Suppressor macrophage treated with lipopolysaccharide for 4 hours (primary cell): Measurements from ENCODE around the gene ASB4.
"Not testable (repeated sequence)": the region's sequence is repeated elsewhere in the genome, so short reads cannot be mapped to it uniquely, and the experiment has no call there.

Experiments
- DNase-seq: peaks from one replicate; pipeline ENCODE4 v3.0.0-alpha.2; 2020

ASB4 gene, protein sequence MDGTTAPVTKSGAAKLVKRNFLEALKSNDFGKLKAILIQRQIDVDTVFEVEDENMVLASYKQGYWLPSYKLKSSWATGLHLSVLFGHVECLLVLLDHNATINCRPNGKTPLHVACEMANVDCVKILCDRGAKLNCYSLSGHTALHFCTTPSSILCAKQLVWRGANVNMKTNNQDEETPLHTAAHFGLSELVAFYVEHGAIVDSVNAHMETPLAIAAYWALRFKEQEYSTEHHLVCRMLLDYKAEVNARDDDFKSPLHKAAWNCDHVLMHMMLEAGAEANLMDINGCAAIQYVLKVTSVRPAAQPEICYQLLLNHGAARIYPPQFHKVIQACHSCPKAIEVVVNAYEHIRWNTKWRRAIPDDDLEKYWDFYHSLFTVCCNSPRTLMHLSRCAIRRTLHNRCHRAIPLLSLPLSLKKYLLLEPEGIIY

DNA sequence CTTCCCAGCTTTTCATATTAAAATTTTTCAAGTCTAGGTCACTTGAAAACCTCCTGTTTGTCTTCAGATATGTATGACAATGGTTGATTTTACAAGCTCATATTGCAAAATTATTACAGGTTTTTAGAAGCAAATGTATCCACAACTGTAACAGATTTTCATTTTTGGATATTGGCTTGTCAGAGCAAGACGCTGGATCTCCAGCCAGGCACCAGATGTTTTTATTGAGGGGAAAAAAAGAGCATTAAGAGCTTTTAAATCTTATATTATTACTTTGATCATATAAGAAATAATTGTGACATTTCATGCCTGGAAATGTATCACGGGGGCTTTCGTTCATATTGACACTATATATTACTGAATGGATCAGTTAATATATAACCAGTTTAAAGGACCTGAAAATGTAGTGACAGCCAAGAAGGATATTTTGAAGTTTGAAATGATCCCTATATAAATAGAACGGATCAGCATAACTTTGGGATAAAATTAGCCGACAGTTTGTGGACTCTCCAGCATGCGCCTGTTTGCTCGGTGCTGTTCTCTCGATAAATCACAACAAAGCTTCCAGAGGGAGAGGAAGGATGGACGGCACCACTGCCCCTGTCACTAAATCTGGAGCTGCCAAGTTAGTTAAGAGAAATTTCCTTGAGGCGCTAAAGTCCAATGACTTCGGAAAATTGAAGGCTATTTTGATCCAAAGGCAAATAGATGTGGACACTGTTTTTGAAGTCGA lies at the start of gene ASB4:
Gene ASB4, plus strand, starts transcription at position 553 of the 733 bp plus-strand sequence. Its CDS starts 29 bp downstream, at position 582.
- DNase-seq: no peak

DNA sequence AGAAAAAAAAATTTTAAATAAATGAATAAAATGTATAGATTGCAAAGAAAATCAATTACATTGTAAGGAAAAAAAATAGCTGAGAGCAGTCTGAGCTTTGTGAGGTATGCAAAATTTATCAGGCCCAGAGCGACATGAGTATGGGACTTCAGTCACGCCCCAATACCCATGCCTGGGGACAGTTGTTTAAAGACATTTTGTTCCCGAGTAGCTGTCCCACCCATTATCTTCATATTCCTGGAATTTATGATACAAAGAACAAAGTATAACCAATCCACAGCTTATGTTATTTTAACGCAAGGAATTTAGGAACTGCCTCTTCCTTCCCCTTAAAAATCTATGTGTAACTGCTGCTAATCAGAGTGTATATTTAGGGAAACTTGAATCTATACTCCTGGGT lies 49.3 kb upstream of the ASB4 start:
- no peak for DNase-seq

DNA sequence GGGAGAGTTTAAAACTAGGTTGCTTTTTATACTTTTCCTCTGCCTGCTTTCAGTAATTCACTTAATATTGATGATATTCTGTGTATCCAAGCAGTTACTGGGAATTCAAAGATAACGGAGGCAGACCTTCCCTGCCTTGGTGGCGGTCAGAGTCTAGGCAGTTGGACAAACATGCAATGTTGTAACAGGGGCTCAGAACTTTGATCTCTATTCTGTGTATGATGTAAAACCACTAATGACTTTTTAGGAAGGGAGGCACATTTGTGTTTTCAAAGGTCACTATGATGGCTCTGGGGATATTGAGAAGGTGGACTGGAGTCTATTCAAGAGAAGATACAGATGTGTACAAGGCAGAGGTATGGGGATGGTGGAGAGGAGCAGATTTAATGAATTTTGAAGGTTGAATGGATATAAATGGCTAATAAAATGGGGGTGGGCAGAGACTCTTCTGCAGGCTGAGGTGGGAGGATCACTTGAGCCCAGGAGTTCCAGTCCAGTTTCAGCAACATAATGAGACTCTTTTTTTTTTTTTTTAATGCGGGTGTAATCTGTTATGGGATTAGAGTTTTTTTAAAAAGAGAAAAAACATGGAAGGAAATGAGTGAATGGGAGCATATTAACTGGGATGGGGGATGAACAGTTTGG lies 45.2 kb upstream of the ASB4 start:
- no peak for DNase-seq

DNA sequence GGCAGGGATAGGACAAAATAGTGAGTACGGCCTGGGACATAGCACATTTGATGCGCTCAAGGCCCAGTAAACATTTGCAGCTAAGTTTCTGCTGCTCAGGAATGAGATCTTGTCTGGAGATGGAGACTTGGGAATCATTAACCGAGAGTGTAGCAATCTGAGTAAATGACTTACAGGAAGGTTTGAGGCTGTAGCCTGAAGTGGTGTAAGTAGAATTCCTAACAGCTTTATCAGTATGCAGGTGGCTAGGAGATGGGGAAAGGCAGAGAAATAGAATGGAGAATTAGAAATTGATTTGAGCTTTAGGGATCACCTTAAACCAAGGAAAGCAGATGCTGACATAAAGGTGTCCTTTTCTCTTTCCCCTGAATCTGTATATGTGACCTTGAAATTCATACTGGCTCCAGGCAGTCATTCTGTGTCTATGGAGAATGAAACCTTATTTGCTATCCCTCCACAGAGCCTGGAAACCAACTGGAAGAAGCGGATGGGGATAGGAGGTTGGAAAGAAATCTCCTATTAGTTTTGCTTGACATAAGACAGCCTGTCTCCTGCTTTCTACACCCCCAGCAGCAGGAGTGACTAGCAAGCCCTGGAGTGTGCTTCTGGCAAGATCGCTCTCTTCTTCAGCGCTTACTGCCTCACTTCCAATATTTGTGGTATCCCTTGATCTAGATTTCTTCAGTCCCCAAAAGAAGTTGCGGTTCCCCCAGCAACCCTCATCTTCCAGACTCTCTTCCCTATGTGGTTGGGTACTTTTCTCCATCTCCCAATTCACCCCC lies 44.5 kb upstream of the ASB4 start:
- DNase-seq: no peak

DNA sequence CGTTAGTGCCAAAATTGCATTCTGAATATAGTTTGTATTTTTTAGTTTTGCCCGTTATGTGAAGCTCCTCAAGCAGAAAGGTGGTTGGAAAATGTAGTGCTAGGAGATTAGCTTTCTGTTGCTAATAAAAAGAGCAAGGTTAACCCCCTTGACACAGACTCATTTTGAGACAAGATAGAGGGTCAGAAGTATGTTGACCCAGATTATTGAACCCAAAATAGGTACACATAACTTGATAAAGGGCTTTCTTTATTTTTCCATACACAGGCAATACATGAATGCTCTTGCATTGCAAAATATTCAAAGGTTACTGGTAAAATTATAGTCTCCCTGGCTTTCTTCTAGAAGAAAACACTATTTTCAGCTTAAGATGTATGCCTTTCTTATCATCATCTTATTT lies 40.9 kb upstream of the ASB4 start:
- DNase-seq: no peak

DNA sequence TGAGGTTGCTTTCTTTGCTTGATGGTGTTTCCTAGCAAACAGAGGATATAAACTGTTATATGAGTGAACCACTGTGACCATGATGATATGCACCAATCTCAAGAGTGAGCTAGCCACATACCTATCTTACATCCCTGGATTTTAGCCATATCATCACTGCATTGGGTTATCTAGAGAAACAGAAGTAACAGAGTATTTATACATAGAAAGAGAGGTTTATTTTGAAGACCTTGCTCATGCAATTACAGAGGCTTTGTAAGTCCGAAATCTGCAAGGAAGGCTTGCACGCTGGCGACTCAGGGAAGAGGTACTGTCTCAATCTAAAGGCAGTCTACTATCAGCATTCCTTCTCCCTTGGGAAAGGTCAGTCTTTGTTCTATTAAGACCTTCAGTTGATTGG lies 39.1 kb upstream of the ASB4 start:
- DNase-seq: no peak

DNA sequence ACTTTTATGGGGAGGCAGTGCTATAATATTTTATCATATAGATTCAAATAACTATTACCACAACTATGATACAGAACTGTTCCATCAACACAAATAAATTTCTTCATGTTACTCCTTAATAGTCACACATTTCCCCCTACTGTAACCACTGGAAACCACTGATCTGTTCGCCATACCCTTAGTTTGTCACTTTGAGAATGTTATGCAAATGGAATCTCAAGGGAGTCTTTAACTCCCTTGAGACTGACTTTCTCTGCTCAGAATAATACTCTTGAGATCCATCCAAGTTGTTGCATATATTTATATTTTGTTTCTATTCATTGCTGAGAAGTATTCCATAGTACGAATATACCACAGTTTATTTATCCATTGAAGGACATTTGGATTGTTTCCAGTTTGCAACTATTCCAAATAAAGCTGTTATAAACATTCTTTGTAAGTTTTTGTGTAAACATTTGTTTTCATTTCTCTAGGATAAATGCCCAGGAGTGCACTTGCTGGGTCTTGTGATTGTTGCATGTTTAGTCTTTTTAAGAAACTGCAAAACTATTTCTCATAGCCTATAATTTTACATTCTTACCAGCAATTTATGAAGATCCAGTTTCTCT lies 31.2 kb upstream of the ASB4 start:
- DNase-seq: no peak

DNA sequence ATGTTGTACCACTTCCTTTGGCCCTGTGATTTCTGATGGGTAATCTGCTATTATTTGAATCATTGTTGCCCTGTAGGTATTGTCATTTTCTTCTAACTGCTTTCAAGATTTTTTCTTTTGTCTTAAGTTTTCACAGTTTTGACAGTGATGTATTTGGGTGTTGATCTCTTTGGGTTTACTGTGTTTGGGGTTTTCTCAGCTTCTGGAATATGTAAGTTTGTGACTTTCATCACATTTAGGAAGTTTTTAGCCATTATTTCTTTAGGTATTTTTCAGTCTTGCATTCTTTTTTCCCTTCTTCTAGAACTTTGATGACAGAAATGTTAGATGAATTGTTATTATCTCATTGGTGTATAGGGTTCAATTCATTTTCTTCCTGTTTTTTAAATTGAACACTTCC lies 27.8 kb upstream of the ASB4 start:
- no peak for DNase-seq

DNA sequence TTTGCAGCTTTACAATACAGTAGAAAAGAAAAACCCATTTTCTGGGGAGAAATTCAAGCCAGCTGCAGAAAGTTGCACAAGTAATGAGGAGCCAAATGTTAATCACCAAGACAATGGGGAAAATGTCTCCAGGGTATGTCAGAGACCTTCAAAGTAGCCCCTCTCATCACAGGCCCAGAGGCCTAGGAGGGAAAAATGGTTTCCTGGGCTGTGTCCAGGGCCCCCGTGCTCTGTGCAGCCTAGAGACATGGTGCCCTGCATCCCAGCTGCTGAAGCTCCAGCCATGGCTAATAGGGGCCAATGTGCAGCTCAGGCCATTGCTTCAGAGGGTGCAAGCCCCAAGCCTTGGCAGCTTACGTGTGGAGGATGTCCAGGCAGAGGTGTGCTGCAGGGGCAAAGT lies 25.1 kb upstream of the ASB4 start:
- not testable (repeated sequence) for DNase-seq

DNA sequence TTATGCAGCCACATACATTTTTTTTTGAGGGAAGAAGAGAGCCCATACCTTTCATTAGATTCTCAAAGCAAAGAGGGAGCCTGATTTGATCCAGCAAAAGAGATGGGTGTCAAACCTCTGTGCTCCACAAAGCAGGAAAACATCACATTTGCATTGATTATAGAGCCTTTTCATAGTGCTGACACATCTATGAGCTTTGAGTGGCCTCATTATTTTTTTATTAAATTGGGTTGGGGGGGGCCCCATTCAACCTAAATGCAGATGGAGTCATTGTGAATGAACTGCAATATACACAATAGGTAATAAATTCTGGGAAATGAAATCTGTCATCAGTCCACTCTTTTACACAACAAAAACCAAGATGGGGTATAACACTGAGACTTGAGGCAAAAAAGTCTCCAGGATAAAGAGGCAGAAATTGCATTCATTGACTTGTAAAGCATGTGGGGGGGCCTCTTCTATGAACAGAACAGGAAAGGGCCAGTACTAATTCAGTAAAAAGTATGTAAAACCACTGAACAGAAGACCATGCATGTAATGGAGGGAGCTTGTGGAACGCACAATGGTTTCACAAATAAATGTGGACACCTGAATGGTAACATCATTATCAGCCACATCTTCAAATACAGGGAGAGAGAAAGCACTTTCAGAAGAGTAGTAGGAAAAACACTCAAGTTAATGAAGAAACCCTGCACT lies 17.7 kb upstream of the ASB4 start:
- DNase-seq: no peak

DNA sequence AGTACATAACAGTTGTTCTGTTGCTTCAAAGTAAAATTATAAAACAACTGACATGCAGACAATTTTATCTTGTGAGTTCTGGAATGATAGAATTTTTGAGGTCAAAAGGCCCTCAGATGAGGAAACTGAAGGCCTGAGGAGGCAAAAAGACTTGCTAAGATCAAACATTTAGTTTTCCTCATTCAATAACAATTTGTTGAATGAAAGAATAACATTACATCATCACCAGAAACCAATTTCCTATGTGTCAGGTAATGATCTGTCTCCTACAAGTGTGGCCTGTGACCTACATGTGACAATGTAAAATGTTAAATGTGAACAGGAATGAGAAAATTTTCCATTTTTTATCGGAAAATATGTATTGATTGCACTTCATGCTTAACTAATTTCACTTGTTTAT lies 16.6 kb upstream of the ASB4 start:
- no peak for DNase-seq

DNA sequence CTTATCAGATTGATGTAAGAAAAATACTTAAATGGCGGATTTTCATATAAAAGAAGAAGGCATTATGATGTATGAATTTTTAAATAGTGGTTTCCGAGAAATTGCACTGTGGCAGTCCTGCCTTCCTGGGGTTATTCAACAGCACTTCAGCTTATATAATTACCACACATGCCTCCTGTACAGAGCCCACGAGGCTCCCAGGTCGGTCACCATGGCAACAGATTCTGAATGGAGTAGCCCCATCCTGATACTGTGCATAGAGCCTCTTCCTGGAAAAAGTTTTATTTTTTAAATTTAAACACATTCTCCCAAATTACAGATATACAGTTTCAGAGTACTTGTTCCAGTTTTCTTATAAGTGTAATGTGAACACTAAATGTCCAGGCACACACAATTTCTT lies 15.9 kb upstream of the ASB4 start:
- DNase-seq: no peak

DNA sequence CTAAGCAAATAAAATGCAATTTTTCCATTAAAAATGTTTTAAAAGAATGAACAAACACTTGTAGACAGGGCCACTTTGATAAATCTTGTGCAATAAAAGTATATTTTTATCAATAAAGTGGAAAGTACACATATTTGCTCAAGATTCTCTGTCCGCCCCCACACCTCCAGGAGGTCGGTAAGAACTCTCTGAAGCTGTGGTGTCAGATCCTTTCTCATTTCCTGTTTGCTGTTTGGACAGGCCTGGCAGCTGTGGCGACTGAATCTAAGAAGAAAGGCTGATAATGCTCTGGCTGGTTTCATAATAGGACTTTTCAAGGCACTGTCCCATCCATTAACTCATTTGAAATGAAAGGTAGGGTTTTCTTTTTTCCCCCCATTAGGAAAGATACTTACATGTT lies 15.3 kb upstream of the ASB4 start:
- no peak for DNase-seq

DNA sequence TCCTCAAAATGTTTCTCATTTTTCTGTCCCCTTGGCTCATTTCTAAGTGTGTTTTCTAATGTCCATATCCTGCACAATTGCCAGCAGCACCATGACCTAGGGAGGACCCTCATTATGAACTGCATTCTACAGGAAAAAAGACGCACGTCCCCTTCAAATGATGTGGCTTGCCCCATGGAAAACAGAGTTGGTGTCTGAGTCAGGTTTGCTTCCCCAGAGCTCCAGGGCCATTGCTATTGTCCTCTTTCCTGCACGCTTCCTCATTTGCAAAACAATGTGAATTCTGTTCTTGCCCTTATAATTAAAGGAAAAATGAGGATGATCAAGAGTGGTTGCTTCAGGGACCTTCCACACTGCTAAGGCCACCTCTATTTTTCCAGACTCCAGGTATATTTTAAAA lies 14.7 kb upstream of the ASB4 start:
- DNase-seq: no peak

DNA sequence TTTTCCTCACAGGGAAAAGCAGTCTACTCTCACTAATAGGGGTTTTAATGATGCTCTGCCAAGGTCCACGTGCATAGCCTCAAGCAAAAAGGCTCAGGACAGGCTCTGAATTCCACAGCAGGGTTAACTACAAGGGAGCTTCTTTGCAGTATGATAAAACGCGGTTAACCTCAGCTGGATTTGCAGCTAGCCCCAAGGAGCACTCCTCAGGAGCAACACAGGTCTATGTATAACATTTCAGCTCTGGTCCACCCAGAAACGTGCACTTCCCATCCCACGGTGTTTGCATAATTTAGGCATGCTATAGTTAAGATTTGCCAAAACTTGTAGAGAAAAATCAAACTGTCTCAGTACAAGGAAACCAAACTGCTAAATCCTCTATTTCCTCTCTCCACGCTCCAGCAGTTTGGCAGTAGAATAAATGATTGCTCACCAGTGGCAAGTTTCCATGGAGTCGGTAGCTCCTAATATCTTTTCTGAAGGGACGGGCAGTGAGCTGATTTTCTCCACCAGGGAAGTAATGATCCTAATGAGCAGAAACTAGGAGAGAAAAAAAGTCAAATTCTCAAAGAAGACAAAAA lies 13.1 kb upstream of the ASB4 start:
- DNase-seq: no peak

DNA sequence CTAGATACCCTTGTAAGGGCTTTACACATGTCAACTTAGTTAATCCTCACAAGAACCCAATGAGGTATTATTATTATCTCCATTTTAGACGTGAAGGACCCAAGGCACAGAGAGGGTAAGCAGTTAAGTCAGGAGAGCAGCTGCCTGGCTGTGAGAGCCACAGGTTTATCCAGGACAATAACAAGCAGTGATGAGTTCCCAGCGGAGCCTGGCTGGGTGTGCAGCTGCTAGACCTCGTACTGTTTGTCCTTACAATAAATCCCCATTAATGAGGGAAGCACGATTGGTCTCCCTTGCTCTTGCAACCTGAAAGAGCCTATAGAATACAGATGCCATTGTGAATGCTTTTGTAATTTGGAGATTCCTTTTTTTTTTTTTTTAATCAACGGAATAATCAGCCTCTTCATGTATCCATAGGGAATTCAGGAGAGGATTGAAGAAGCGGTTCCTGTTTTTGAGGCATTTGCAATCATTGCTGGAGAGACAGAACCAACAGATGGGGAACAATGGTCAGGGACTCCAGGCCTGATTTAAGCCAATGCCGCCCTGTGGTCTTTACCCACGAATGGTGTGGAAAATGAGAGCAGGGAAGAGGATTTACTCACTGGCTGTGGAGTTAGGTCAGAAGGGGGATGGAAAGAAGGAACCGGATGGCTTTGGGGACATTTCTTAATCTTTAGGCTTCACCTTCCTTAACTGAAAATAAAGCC lies 12.3 kb upstream of the ASB4 start:
- DNase-seq: no peak

DNA sequence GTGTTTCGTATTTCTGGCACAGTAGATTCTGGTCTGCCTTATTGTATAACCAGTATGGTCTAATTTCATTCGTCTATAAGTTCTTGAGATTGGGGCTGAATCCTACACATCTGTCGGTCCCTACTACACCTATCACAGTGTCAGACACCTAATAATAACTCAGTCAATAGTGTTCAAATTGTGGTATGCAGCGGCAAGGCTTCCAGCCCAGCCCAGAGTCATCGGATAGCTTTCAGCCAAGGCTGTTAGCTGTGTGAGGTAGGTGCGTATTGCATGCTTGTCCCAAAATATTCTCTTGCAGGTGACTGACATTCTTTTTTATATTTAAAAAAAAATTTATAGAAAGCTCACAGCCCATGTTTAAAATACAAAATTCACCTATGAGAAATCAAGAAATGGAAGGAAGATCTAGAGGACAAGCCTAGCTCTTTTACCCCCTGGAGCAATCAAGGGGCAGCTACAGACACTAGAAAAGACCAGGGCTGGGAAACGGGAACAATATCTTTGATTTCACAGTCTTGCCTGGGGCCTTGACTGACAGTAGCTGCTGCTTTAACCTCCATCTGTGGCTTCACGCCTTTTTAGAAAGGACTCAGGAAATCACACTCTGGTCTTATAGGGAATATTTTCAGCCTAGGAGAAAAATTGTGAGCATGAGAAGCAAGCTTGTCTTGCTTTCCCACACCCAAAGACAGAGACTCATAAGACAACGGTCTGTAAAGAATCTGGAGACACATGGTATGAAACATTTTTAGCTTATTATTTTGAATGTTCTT lies 9.5 kb upstream of the ASB4 start:
- DNase-seq: no peak

DNA sequence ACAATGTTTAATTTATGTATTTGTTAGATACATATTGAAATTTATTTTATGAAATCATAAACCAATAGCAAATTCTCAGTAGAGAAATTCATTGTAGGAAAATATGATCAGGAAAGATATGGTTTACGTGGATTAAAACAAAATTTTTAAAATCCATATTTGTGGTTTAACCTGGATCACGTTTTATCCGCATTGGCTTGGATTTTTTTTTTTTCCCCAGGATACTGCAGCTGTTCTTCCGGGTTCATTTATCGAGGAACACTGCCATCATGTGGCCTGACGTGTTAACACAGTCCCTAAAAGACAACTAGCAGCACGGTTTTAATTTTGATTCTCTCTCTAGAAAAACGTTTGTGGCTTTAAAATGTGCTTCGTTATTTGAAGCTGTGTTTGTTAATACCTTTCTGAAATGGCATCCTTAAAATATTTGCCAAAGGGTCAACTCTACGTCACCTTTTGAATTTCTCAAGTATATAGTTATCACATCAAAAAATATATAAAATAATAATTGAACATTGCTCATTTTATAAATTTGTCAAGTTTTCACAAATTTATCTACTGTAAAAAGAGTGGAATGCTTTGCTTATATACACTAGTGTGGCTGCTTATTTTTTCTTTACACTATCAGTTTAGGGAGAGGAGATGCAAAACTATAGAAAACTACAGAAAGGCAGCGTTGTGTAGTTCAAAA lies 8.7 kb upstream of the ASB4 start:
- DNase-seq: peak; percentile 70

DNA sequence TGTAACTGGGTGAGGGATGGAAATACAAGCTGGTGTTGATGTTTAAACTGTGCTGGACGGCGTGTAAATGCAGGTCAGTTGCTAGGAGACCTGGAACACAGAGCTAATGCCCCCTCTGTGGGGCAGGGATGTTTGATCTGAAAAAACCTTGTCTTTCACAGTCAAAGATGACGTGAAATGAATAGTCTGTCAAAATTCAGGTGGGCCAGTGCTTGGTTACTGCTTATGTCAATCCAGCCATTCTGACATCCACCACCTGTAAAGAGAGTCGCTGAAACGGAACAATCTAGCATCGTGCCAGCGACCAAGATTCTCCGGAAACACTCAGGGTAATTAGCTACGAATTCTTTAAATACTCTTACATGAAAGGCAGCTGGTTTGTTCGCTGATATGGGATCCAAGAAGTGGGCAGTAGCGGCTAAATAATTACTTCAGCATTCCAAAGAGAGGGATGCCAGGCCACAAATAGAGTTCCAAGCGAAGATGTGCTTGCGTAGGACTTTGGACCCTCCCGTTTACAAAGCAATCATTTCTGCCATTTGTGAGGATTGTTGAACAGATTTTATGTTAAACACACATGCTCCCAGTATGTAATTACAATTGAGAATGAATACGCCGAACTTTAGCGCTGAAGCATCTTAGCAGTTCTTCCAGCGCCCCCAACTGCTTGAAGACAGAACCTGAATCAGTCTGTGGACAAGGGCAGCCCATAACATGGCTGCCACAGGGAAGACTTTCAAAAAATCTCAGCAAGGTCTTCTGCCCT lies 7.3 kb upstream of the ASB4 start:
- no peak for DNase-seq
